IPS-15b (cell line): Measurements from ENCODE around the gene FAR1.
"Not testable (repeated sequence)": the region's sequence is repeated elsewhere in the genome, so short reads cannot be mapped to it uniquely, and the experiment has no call there.

ENCODE experiments used
- H3K27me3 ChIP-seq: one replicate; pipeline ENCODE4 v1.6.1; 2013; ENCODE audit warnings: low read length; ENCODE audit not compliant: control insufficient read depth, insufficient read depth
- H3K36me3 ChIP-seq: one replicate; pipeline ENCODE4 v1.6.1; 2013; ENCODE audit warnings: low read length; ENCODE audit not compliant: control insufficient read depth, insufficient read depth
- H3K4me1 ChIP-seq: one replicate; pipeline ENCODE4 v1.6.1; 2013; ENCODE audit warnings: mild to moderate bottlenecking, low read length; ENCODE audit not compliant: control insufficient read depth, insufficient read depth
- H3K4me3 ChIP-seq: one replicate; pipeline ENCODE4 v1.5.1; 2013; ENCODE audit warnings: low read depth, low read length
- H3K9ac ChIP-seq: one replicate; pipeline ENCODE4 v1.6.1; 2013; ENCODE audit warnings: low read depth, mild to moderate bottlenecking, low read length
- H3K9me3 ChIP-seq: one replicate; pipeline ENCODE4 v1.6.1; 2013; ENCODE audit warnings: mild to moderate bottlenecking, low read length; ENCODE audit not compliant: control insufficient read depth, insufficient read depth

The FAR1 gene, protein sequence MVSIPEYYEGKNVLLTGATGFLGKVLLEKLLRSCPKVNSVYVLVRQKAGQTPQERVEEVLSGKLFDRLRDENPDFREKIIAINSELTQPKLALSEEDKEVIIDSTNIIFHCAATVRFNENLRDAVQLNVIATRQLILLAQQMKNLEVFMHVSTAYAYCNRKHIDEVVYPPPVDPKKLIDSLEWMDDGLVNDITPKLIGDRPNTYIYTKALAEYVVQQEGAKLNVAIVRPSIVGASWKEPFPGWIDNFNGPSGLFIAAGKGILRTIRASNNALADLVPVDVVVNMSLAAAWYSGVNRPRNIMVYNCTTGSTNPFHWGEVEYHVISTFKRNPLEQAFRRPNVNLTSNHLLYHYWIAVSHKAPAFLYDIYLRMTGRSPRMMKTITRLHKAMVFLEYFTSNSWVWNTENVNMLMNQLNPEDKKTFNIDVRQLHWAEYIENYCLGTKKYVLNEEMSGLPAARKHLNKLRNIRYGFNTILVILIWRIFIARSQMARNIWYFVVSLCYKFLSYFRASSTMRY

GRCh38 chr11:13668102-13668956 is at the start of gene FAR1:
Gene FAR1, plus strand, starts transcription at chr11:13668668. Its CDS starts 26,098 bp downstream, at chr11:13694766.
- H3K4me3 ChIP-seq, result peak within 1 kb of the TSS; percentile 89
- no peaks in the 10 kb centered on the region for H3K27me3 ChIP-seq
- H3K4me1 ChIP-seq, result peaks cover 9% of the 10 kb centered on the region
- peak within 1 kb of the TSS; percentile 88 for H3K9ac ChIP-seq
- no peaks in the 10 kb centered on the region for H3K9me3 ChIP-seq
- H3K36me3 ChIP-seq, result no peaks in the 10 kb centered on the region

DNA sequence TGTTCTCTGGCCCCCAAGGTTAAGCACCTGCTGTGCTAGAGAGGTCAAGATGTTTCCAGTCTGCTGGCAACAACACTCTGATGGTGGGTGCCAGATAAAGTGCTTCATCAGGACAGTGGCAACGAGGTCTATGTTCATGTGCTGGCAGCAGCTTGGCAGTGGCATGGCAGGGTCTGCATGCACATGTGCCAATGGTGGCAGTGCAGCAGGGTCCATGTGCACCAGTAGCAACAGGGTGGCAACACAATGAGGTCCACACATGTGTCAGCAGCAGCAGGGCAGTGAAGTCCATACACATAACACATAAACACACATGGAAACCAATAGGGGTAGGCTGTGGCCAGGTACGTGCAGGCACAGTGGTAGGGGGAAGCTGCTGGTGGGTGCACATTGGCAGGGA is 48.4 kb upstream of the FAR1 start:
- H3K4me1 ChIP-seq, result no peaks in the 10 kb centered on the region
- no peak overlapping the region for H3K9ac ChIP-seq
- H3K27me3 ChIP-seq, result no peaks in the 10 kb centered on the region
- no peaks in the 10 kb centered on the region for H3K36me3 ChIP-seq
- no peaks in the 10 kb centered on the region for H3K9me3 ChIP-seq
- H3K4me3 ChIP-seq, result no peak overlapping the region

GRCh38 chr11:13626818-13627217 is 41.6 kb upstream of the FAR1 start:
- H3K27me3 ChIP-seq, H3K4me3 ChIP-seq, H3K9ac ChIP-seq: not testable (repeated sequence)

DNA sequence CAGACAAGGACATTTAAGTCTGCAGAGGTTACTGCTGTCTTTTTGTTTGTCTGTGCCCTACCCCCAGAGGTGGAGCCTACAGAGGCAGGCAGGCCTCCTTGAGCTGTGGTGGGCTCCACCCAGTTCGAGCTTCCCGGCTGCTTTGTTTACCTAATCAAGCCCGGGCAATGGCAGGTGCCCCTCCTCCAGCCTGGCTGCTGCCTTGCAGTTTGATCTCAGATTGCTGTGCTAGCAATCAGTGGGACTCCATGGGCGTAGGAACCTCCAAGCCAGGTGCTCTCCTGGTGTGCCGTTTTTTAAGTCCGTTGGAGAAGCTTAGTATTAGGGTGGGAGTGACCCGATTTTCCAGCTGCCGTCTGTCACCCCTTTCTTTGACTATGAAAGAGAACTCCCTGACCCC is 39.8 kb upstream of the FAR1 start:
- H3K9me3 ChIP-seq, H3K36me3 ChIP-seq, H3K4me1 ChIP-seq, H3K9ac ChIP-seq, H3K4me3 ChIP-seq, H3K27me3 ChIP-seq: not testable (repeated sequence)

More at GRCh38 chr11:13626818-13627217, 41.6 kb upstream of the FAR1 start:
- not testable (repeated sequence) for H3K36me3 ChIP-seq, H3K9me3 ChIP-seq, H3K4me1 ChIP-seq

GRCh38 chr11:13629779-13630178 is 38.7 kb upstream of the FAR1 start:
- Histone ChIP-seq H3K36me3 (no peaks in the 10 kb centered on the region), H3K27me3 (no peaks in the 10 kb centered on the region)

DNA sequence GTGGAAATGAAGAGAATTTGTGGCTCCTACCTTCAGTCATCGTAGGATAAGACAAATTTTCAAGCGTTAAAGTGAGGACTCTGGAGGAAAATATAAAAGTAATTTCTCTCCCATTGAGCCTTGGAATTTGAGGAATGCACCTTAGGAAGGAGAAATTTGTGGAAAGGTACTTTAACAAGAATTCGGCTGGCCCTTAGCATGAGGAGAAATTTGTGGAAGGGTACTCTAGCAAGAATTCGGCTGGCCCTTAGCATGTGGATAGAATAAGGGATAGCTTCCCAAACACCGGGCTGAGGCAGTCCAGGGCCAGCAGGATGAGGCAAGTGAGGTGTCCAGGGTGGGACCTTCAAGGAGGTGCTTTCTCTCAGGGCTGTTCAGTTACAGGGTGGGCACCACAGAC is 33.2 kb upstream of the FAR1 start:
- no peaks in the 10 kb centered on the region for H3K27me3 ChIP-seq
- no peaks in the 10 kb centered on the region for H3K36me3 ChIP-seq
- H3K4me1 ChIP-seq, result no peaks in the 10 kb centered on the region
- H3K4me3 ChIP-seq, result no peak overlapping the region
- no peaks in the 10 kb centered on the region for H3K9me3 ChIP-seq
- H3K9ac ChIP-seq, result no peak overlapping the region

More at GRCh38 chr11:13629779-13630178, 38.7 kb upstream of the FAR1 start:
- no peaks in the 10 kb centered on the region for H3K9me3 ChIP-seq
- H3K9ac ChIP-seq, result no peak overlapping the region
- no peak overlapping the region for H3K4me3 ChIP-seq
- H3K4me1 ChIP-seq, result no peaks in the 10 kb centered on the region

DNA sequence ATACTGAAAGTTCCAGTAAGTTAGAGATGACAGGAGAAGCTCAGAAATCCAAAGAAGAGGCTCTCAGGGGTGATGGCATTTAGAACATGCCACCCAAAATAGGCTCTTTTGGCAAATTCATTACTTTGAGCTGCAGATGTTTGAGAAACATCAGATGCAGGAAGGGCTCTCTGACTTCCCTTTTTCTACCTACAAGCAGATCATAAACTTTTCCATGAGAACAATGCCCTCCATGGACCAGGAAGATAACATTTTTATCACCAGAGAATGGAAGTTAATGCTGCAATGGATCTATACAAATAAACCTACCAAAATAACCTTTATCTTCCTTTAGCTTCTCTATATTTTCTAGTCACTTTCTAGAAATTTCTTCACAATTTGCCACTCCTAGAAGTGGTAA is 32.7 kb upstream of the FAR1 start:
- H3K4me3 ChIP-seq, result no peak overlapping the region
- no peaks in the 10 kb centered on the region for H3K9me3 ChIP-seq
- no peak overlapping the region for H3K9ac ChIP-seq
- H3K4me1 ChIP-seq, result no peaks in the 10 kb centered on the region
- no peaks in the 10 kb centered on the region for H3K27me3 ChIP-seq
- no peaks in the 10 kb centered on the region for H3K36me3 ChIP-seq

DNA sequence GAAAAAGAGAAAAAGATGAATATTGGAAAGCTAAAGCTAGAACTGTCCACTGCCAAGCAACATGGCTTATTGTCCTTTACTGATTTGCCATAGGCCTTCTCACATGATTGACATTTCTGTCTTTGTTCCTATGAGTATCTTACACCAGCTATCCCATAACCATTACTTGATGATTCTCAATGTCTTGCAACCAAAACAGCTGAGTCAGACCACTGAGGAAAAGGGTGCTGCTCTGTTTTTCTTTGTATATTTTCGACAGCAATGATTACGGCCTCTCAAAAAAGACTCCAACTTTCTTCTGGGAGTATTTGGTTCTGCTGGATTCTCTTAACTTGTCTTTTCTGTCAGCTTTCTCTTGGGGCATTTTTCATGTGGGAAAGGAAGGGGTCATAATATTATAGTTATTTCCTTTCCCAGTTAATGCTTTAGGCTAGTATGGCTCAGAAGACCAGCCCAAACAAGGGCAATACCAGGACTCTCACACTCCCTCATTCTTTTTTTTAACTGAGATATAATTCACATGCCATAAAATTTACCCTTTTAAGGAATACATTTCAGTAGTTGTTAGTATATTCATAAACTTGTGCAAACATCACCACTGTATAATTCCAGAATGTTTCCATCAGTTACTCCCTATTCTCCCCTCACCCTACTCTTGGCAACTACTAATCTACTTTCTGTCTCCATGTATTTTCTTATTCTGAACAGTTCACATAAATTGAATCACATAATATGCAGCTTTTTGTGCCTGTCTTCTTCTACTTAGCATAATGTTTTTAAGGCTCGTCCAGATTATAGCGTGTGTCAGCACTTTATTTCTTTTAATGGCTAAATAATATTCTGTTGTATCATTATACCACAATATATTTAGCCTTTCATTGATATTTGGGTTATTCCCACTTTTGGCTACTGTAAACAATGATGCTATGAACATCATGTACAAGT is 31.1 kb upstream of the FAR1 start:
- no peak overlapping the region for H3K4me3 ChIP-seq
- no peaks in the 10 kb centered on the region for H3K9me3 ChIP-seq
- no peaks in the 10 kb centered on the region for H3K4me1 ChIP-seq
- no peak overlapping the region for H3K9ac ChIP-seq
- no peaks in the 10 kb centered on the region for H3K27me3 ChIP-seq
- no peaks in the 10 kb centered on the region for H3K36me3 ChIP-seq

GRCh38 chr11:13638422-13638821 is 30.0 kb upstream of the FAR1 start:
- Histone ChIP-seq H3K9me3 (no peaks in the 10 kb centered on the region), H3K9ac (no peak overlapping the region), H3K36me3 (no peaks in the 10 kb centered on the region), H3K4me1 (no peaks in the 10 kb centered on the region), H3K27me3 (no peaks in the 10 kb centered on the region), H3K4me3 (no peak overlapping the region)

DNA sequence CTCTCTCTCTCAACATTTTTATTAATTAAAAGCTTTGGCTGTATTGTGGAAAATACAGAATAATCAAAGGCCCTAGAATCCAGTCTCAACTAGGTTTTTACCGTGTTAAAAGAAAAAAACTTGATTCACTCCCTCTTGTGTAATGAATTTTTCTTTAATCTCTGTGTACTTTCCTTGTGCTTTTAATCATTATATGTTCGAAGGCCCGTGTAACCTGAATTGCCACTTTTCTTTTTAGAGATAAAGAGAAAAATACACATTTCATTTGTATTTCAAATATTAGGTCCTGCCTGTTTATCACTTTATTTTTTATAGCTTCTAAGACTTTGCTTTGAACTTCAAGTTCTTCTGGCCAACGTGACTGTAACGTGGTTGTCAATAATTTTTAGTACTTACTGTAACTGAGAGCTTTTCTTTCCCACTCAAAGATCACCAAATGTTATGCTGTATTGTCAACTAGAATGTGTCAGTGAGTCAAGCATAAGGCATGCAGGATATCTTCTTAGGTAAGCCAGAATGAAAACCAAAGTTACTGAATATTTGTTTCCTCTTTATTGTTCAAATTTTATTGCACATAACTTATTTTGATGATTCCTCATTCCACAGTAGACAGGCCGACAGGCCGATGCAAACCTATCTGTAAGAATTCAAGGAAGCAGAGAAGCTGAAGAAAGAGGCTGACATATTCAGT is 23.3 kb upstream of the FAR1 start:
- Histone ChIP-seq H3K27me3 (no peaks in the 10 kb centered on the region), H3K4me1 (no peaks in the 10 kb centered on the region), H3K4me3 (no peak overlapping the region), H3K9ac (no peak overlapping the region), H3K9me3 (no peaks in the 10 kb centered on the region), H3K36me3 (no peaks in the 10 kb centered on the region)

DNA sequence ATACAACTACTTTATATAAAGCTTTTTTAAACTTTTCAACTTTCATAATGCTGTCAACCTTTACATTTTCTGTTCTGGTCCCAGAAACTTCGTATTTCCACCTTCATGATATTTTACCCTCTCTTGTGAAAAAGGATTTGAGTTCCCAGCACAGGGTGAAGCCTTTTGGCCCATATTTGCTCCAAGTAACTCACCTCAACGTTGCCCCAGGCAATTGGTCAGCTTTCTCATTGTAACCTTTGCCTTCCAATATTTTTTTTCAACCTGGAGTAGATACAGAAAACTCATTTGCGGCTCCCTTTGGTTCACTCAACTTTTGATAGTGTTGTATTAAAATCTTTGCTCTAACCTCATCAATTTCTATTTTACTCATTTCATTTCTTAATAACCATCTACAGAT is 21.1 kb upstream of the FAR1 start:
- H3K36me3 ChIP-seq, result no peaks in the 10 kb centered on the region
- no peaks in the 10 kb centered on the region for H3K27me3 ChIP-seq
- H3K9ac ChIP-seq, result no peak overlapping the region

More for the DNA sequence above, 21.1 kb upstream of the FAR1 start:
- no peaks in the 10 kb centered on the region for H3K9me3 ChIP-seq
- peaks cover 2% of the 10 kb centered on the region for H3K4me1 ChIP-seq
- no peak overlapping the region for H3K4me3 ChIP-seq
